ENCODE results near the gene ABLIM1.

- no peak for TF ChIP-seq CTCF (IDR thresholded peaks at IDR 0.05)
- TF ChIP-seq POLR2A (IDR thresholded peaks at IDR 0.05), result no peak
Observed at GRCh38 chr10:114526126-114526503, 132.0 kb downstream of the ABLIM1 start.
